K562 (cell line): Measurements from ENCODE around the gene DHX36. TPM values are rescaled to one million over a fixed set of nuclear protein-coding genes. Genes with fewer than 3 reads are reported as not detected.

Experiments
- ATAC-seq: fragments of 200-7000 bp; cut with Tn5 transposase; 3 replicates; pipeline ENCODE4 v1.9.1; 2020; ENCODE audit warnings: moderate library complexity
- BruUV-seq: library from RNA; stranded (reverse); fragments of 400-500 nt; replicated peaks from 2 replicates; lab custom pipeline; 2021; lab: Mats Ljungman, UMichigan
- CTCF ChIA-PET: fragments of 300-600 bp; formaldehyde crosslinking; extraction: SDS; loops from one replicate; lab custom pipeline; 2021; ENCODE audit warnings: low intra/inter-chr PET ratio; lab: Yijun Ruan, JAX
- POLR2A ChIA-PET: fragments of 300-600, 350-650 bp; sonication (Branson Sonifier 250); formaldehyde crosslinking; extraction: SDS; loops from one replicate; lab custom pipeline; 2021; ENCODE audit warnings: antibody characterized with exemption, inconsistent platforms; lab: Yijun Ruan, JAX
- DNase-seq, 4 experiments: peaks; one replicate each; pipeline versions ENCODE4 v3.0.0 to v3.0.0-alpha.2; 2011 to 2018; ENCODE audit warnings: low spot score in 3 of 4, mixed read lengths in 3 of 4; ENCODE audit errors: extremely low read depth in 1 of 4
- FAIRE-seq: peaks from 2 replicates; lab custom pipeline; 2011; peaks lifted over from hg19 to GRCh38; lab: Jason Lieb, UNC
- H2AFZ ChIP-seq: 2 replicates; pipeline ENCODE4 v1.6.0; 2011; ENCODE audit warnings: low read depth, low read length, control low read depth, inconsistent platforms
- H3K27ac ChIP-seq: fragments of 200-600 bp; 3 replicates; pipeline ENCODE4 v1.8.0; 2011; ENCODE audit warnings: low read depth, mild to moderate bottlenecking, control low read depth, inconsistent platforms, low read length, moderate library complexity, mixed read lengths; ENCODE audit errors: extremely low read depth
- H3K27me3 ChIP-seq, 2 experiments: fragments of 300-600 bp in 1 of 2; 2 replicates in 1 of 2; 3 replicates in 1 of 2; pipeline versions ENCODE4 v1.6.0 to v1.8.0; 2011; ENCODE audit warnings: inconsistent platforms in 2 of 2, low read length in 2 of 2, mild to moderate bottlenecking in 1 of 2, mixed read lengths in 1 of 2, moderate library complexity in 1 of 2; ENCODE audit not compliant: control insufficient read depth in 2 of 2, insufficient read depth in 2 of 2
- H3K36me3 ChIP-seq: fragments of 300-600 bp; 3 replicates; pipeline ENCODE4 v1.8.0; 2011; ENCODE audit warnings: mild to moderate bottlenecking, low read length, inconsistent platforms; ENCODE audit not compliant: control insufficient read depth, insufficient read depth
- H3K4me1 ChIP-seq, 2 experiments: fragments of 200-600 bp in 1 of 2; replicated peaks in 1 of 2; 2 replicates in 1 of 2; 3 replicates in 1 of 2; pipeline versions ENCODE4 v1.5.1 to v1.8.0; 2011; ENCODE audit warnings: inconsistent platforms in 2 of 2, low read length in 2 of 2, mild to moderate bottlenecking in 1 of 2, mixed read lengths in 1 of 2, moderate library complexity in 1 of 2; ENCODE audit not compliant: control insufficient read depth in 2 of 2, insufficient read depth in 2 of 2
- H3K4me2 ChIP-seq: 2 replicates; pipeline ENCODE4 v1.6.1; 2011; ENCODE audit warnings: low read length, control low read depth, inconsistent platforms, mixed read lengths; ENCODE audit not compliant: insufficient read depth
- H3K4me3 ChIP-seq: fragments of 200-600 bp; sonication (generic), shearing (Covaris generic); 2 replicates; pipeline ENCODE4 v1.5.1; 2016; ENCODE audit warnings: control low read depth, inconsistent platforms
- H3K79me2 ChIP-seq: fragments of 200-600 bp; 3 replicates; pipeline ENCODE4 v1.8.0; 2011; ENCODE audit warnings: low read length, inconsistent platforms; ENCODE audit not compliant: control insufficient read depth, insufficient read depth
- H3K9ac ChIP-seq, 2 experiments: 2 replicates each; pipeline versions ENCODE4 v1.6.0 to v1.6.1; 2011; ENCODE audit warnings: low read depth in 2 of 2, low read length in 2 of 2, control low read depth in 1 of 2, inconsistent platforms in 1 of 2, mild to moderate bottlenecking in 1 of 2, mixed read lengths in 1 of 2; ENCODE audit not compliant: insufficient read depth in 1 of 2
- H3K9me1 ChIP-seq: one replicate; pipeline ENCODE4 v1.6.0; 2011; ENCODE audit warnings: inconsistent platforms, mild to moderate bottlenecking, low read length, moderate library complexity; ENCODE audit not compliant: control insufficient read depth, insufficient read depth
- H3K9me3 ChIP-seq: replicated peaks from 2 replicates; pipeline ENCODE4 v1.5.1; 2011; ENCODE audit warnings: low read depth, low read length, inconsistent platforms; ENCODE audit not compliant: control insufficient read depth, insufficient read depth
- H4K20me1 ChIP-seq: replicated peaks from 2 replicates; pipeline ENCODE4 v1.6.1; 2011; ENCODE audit warnings: low read length, inconsistent platforms, mixed read lengths; ENCODE audit not compliant: control insufficient read depth, insufficient read depth
- ATF6 ChIP-seq: sonication (generic); formaldehyde crosslinking; IDR thresholded peaks from 2 replicates; pipeline ENCODE4 v1.4.0; 2020; ENCODE audit warnings: mild to moderate bottlenecking, missing genetic modification reagents
- CREB1 ChIP-seq, 2 experiments: sonication (generic) in 1 of 2; formaldehyde crosslinking in 1 of 2; IDR thresholded peaks; 2 replicates each; pipeline versions ENCODE4 v1.6.1 to v1.8.0; 2012 to 2022; ENCODE audit warnings: inconsistent platforms in 1 of 2, mild to moderate bottlenecking in 1 of 2, missing genetic modification reagents in 1 of 2, moderate library complexity in 1 of 2
- ESRRA ChIP-seq: fragments of 450-650 bp; IDR thresholded peaks from 2 replicates; pipeline ENCODE4 v1.6.1; 2014; ENCODE audit warnings: low read depth, mild to moderate bottlenecking, moderate library complexity, borderline replicate concordance
- HDAC3 ChIP-seq: fragments of 450-650 bp; IDR thresholded peaks from 2 replicates; pipeline ENCODE4 v1.6.1; 2018; ENCODE audit warnings: borderline replicate concordance, mild to moderate bottlenecking, moderate library complexity; ENCODE audit not compliant: partially characterized antibody
- HMBOX1 ChIP-seq: sonication (generic); IDR thresholded peaks from 2 replicates; pipeline ENCODE4 v1.6.1; 2016
- L3MBTL2 ChIP-seq: fragments of 450-650 bp; IDR thresholded peaks from 2 replicates; pipeline ENCODE4 v1.6.1; 2016; ENCODE audit warnings: mild to moderate bottlenecking, moderate library complexity
- MAZ ChIP-seq, 2 experiments: fragments of 450-650 bp in 1 of 2; sonication (generic) in 1 of 2; formaldehyde crosslinking; IDR thresholded peaks in 1 of 2; conservative IDR thresholded peaks in 1 of 2; 2 replicates each; pipeline versions ENCODE4 v1.4.0 to v1.5.0; 2020; ENCODE audit warnings: mild to moderate bottlenecking in 1 of 2, missing genetic modification reagents in 1 of 2
- TBL1XR1 ChIP-seq, 2 experiments: IDR thresholded peaks; 2 replicates each; pipeline ENCODE4 v1.6.1; 2012; ENCODE audit warnings: improper control_type of control experiment in 2 of 2, low read length in 2 of 2, mild to moderate bottlenecking in 1 of 2
- TCFL5 ChIP-seq: fragments of 250-450 bp; sonication (Bioruptor Pico); conservative IDR thresholded peaks from 2 replicates; pipeline ENCODE4 v1.6.1; 2021; ENCODE audit warnings: mild to moderate bottlenecking, moderate library complexity, matching md5 sums
- ZBTB8A ChIP-seq: fragments of 450-650 bp; IDR thresholded peaks from 2 replicates; pipeline ENCODE4 v1.6.1; 2018; ENCODE audit warnings: mild to moderate bottlenecking, moderate library complexity; ENCODE audit not compliant: partially characterized antibody
- ZNF197 ChIP-seq: fragments of 200-800 bp; sonication (Bioruptor generic); IDR thresholded peaks from 2 replicates; pipeline ENCODE4 v1.6.1; 2016; ENCODE audit warnings: low read depth, missing genetic modification characterization, missing compliant biosample characterization
- ZNF609 ChIP-seq: sonication (generic); formaldehyde crosslinking; IDR thresholded peaks from 2 replicates; pipeline ENCODE4 v1.8.1; 2023; ENCODE audit warnings: missing genetic modification reagents, mild to moderate bottlenecking, borderline replicate concordance
- in situ Hi-C: fragments of 300-500 bp; cut with MboI; formaldehyde crosslinking; loops from 4 replicates; pipeline ENCODE4 v1.15.0; 2018; ENCODE audit warnings: inconsistent platforms, mixed read lengths
- intact Hi-C: fragments of 100-400 bp; cut with micrococcal nuclease; formaldehyde crosslinking; loops from 2 replicates; pipeline ENCODE4 v1.14.2; 2022
- polyA plus RNA-seq, 8 experiments: library from polyadenylated mRNA; depleted of rRNA in 4 of 8; stranded (reverse) in 5 of 8; unstranded in 3 of 8; fragments of >200 nt; fragmentation: Nextera tagmentation in 2 of 8; fragmentation: Illumina TruSeq in 1 of 8; extraction: Ambion mirVana in 2 of 8; extraction: Trizol in 1 of 8; gene quantifications; 2 replicates each; pipeline versions ENCODE4 v1.2.1 to v1.2.3, GENCODE V29; 2011 to 2014; ENCODE audit warnings: inconsistent platforms in 1 of 8, missing spikeins in 1 of 8
- total RNA-seq, 7 experiments: library from RNA; depleted of rRNA in 6 of 7; stranded (reverse); fragments of >200 nt in 6 of 7; fragmentation: Illumina TruSeq in 2 of 7; extraction: Trizol in 2 of 7; gene quantifications; 2 replicates each; pipeline versions ENCODE4 v1.2.1 to v1.2.3, GENCODE V29; 2011 to 2021; ENCODE audit warnings: low replicate concordance in 1 of 7

DHX36 gene
- total and polyA plus RNA-seq, 9 of the 15 experiments (the other 6 are each of a cell fraction or from before 2014, with no cell fraction given), result 44.3 to 98.7 (median 57.0) TPM

GRCh38 chr3:154310840-154311239 is 13.4 kb downstream of the DHX36 start:
- no peak for ATAC-seq
- TF ChIP-seq MAZ (CRISPR knock-in tag; conservative IDR thresholded peaks at IDR 0.05 in 1 of 2, IDR thresholded peaks at IDR 0.05 in 1 of 2), result no peak
- no peak for TF ChIP-seq CREB1 (IDR thresholded peaks at IDR 0.05)
- TF ChIP-seq CREB1 (CRISPR knock-in tag; IDR thresholded peaks at IDR 0.05), result no peak
- no peak for TF ChIP-seq HMBOX1
- TF ChIP-seq TBL1XR1 (IDR thresholded peaks at IDR 0.05; ENCODE audit: low read length in 2 of 2), result no peak
- no peak for TF ChIP-seq ESRRA
- TF ChIP-seq ZNF609, result no peak
- TF ChIP-seq HDAC3, result no peak
- TF ChIP-seq ATF6 (CRISPR knock-in tag), result no peak
- no peak for TF ChIP-seq TCFL5 (CRISPR knock-in tag)
- no peak for TF ChIP-seq L3MBTL2
- TF ChIP-seq ZNF197 (CRISPR knock-in tag), result no peak
- TF ChIP-seq ZBTB8A, result no peak

More at GRCh38 chr3:154310840-154311239, 13.4 kb downstream of the DHX36 start:
- H3K4me3 ChIP-seq, result no peak overlapping the region
- intact Hi-C loops, result no loop called here
- BruUV-seq, result no TSS peak
- ChIA-PET POLR2A (no interaction called here), CTCF (no interaction called here)
- H3K36me3 ChIP-seq, result peaks cover 85% of the 10 kb centered on the region
- DNase-seq (no peak), FAIRE-seq (no peak)
- H3K27ac ChIP-seq, result no peak overlapping the region
- H4K20me1 ChIP-seq, result no peaks in the 10 kb centered on the region
- H3K9me1 ChIP-seq, result no peaks in the 10 kb centered on the region
- no peak overlapping the region for H3K9ac ChIP-seq
- H3K9me3 ChIP-seq, result no peaks in the 10 kb centered on the region; the same call in 1 of the 2 replicates
- H2AFZ ChIP-seq, result no peak overlapping the region
- no peaks in the 10 kb centered on the region for H3K4me1 ChIP-seq
- H3K79me2 ChIP-seq, result peaks cover 31% of the 10 kb centered on the region
- no peak overlapping the region for H3K4me2 ChIP-seq
- in situ Hi-C loops, result loop anchor here (25.0 kb wide), 1 partner anchor 1551 kb away; the partner anchor contains the start of genes GMPS and SLC33A1
- no peaks in the 10 kb centered on the region for H3K27me3 ChIP-seq
